A549 (cell line): ENCODE results near the gene DPYD. TPM values are rescaled to one million over a fixed set of nuclear protein-coding genes. Genes with fewer than 3 reads are reported as not detected.

ENCODE experiments used
- ATAC-seq, 2 experiments: fragments of 200-7000 bp in 1 of 2; fragments of >200 bp in 1 of 2; cut with Nextera tagmentation in 1 of 2; cut with Tn5 transposase in 1 of 2; 3 replicates each; pipeline versions ENCODE4 v1.8.0 to v1.9.1; 2018 to 2020; ENCODE audit warnings: mild to moderate bottlenecking in 1 of 2, moderate library complexity in 1 of 2
- CTCF ChIA-PET: fragments of 300-600 bp; sonication (Branson Sonifier 250); formaldehyde crosslinking; extraction: SDS; loops from one replicate; lab custom pipeline; 2021; ENCODE audit warnings: antibody characterized with exemption, inconsistent platforms; lab: Yijun Ruan, JAX
- POLR2A ChIA-PET: fragments of 350-600 bp; formaldehyde crosslinking; extraction: SDS; loops from one replicate; lab custom pipeline; 2021; ENCODE audit warnings: antibody characterized with exemption, inconsistent platforms; lab: Yijun Ruan, JAX
- DNase-seq, 2 experiments: peaks; one replicate each; pipeline versions ENCODE4 v3.0.0 to v3.0.0-alpha.2; 2011 to 2016; ENCODE audit warnings: low read depth in 1 of 2, low spot score in 1 of 2
- FAIRE-seq: peaks from 2 replicates; lab custom pipeline; 2011; peaks lifted over from hg19 to GRCh38; lab: Jason Lieb, UNC
- H3K27ac ChIP-seq, 2 experiments: fragments of >200 bp; sonication (Bioruptor Twin); formaldehyde crosslinking; 3 replicates each; pipeline ENCODE4 v1.5.1; 2016 to 2017
- H3K4me1 ChIP-seq: fragments of >200 bp; sonication (Bioruptor Twin); formaldehyde crosslinking; 3 replicates; pipeline ENCODE4 v1.6.1; 2016
- H3K4me2 ChIP-seq: fragments of >200 bp; sonication (Bioruptor Twin); formaldehyde crosslinking; 3 replicates; pipeline ENCODE4 v1.6.1; 2016
- H3K4me3 ChIP-seq: fragments of >200 bp; sonication (Bioruptor Twin); formaldehyde crosslinking; 3 replicates; pipeline ENCODE4 v1.5.1; 2016
- H3K9me3 ChIP-seq: fragments of >200 bp; sonication (Bioruptor Twin); formaldehyde crosslinking; 3 replicates; pipeline ENCODE4 v1.6.1; 2016
- BHLHE40 ChIP-seq: IDR thresholded peaks from 2 replicates; pipeline ENCODE4 v1.6.1; 2012; ENCODE audit warnings: low read depth, low read length, inconsistent platforms
- CBX2 ChIP-seq: fragments of 200-600 bp; sonication (generic); IDR thresholded peaks from 2 replicates; pipeline ENCODE4 v1.6.1; 2016; ENCODE audit warnings: low read depth, mild to moderate bottlenecking, borderline replicate concordance
- CBX8 ChIP-seq: fragments of 200-600 bp; sonication (generic); IDR thresholded peaks from 2 replicates; pipeline ENCODE4 v1.6.1; 2016
- CHD2 ChIP-seq: fragments of 150-350 bp; IDR thresholded peaks from 2 replicates; pipeline ENCODE4 v1.6.1; 2014; ENCODE audit warnings: low read length; ENCODE audit not compliant: partially characterized antibody
- EHF ChIP-seq: fragments of 250-450 bp; sonication (Bioruptor Pico); IDR thresholded peaks from 2 replicates; pipeline ENCODE4 v1.5.0; 2020; ENCODE audit warnings: mild to moderate bottlenecking
- EHMT2 ChIP-seq: fragments of 200-600 bp; sonication (generic); IDR thresholded peaks from 2 replicates; pipeline ENCODE4 v1.6.1; 2016; ENCODE audit warnings: antibody characterized with exemption, low read depth, mild to moderate bottlenecking, moderate library complexity
- FOSB ChIP-seq: fragments of 250-450 bp; sonication (Bioruptor Pico); IDR thresholded peaks from 2 replicates; pipeline ENCODE4 v1.5.0; 2020; ENCODE audit warnings: mild to moderate bottlenecking, moderate library complexity
- HOXA7 ChIP-seq: fragments of 250-450 bp; sonication (Bioruptor Pico); IDR thresholded peaks from 2 replicates; pipeline ENCODE4 v1.5.0; 2020; ENCODE audit warnings: mild to moderate bottlenecking, moderate library complexity
- HOXB13 ChIP-seq: fragments of 250-450 bp; sonication (Bioruptor Pico); IDR thresholded peaks from 2 replicates; pipeline ENCODE4 v1.5.0; 2020; ENCODE audit warnings: low read depth, mild to moderate bottlenecking, moderate library complexity
- HOXB5 ChIP-seq: fragments of 250-450 bp; sonication (Bioruptor Pico); IDR thresholded peaks from 2 replicates; pipeline ENCODE4 v1.5.0; 2020; ENCODE audit warnings: mild to moderate bottlenecking, moderate library complexity
- JUNB ChIP-seq: fragments of >200 bp; sonication (Bioruptor Twin); formaldehyde crosslinking; IDR thresholded peaks from 2 replicates; pipeline ENCODE4 v1.6.1; 2016
- KDM5A ChIP-seq: fragments of 200-600 bp; sonication (generic); IDR thresholded peaks from 2 replicates; pipeline ENCODE4 v1.6.1; 2016; ENCODE audit warnings: antibody characterized with exemption, mild to moderate bottlenecking
- MYC ChIP-seq: IDR thresholded peaks from 2 replicates; pipeline ENCODE4 v1.6.1; 2012; ENCODE audit warnings: mild to moderate bottlenecking, inconsistent platforms, low read length, improper control_type of control experiment, borderline replicate concordance
- NFE2L2 ChIP-seq: fragments of 150-350 bp; conservative IDR thresholded peaks from 2 replicates; pipeline ENCODE4 v1.6.1; 2014; ENCODE audit warnings: low read length
- NR3C1 ChIP-seq: fragments of >200 bp; sonication (Bioruptor Twin); formaldehyde crosslinking; IDR thresholded peaks from 3 replicates; pipeline ENCODE4 v1.6.1; 2017
- POLR2A ChIP-seq: IDR thresholded peaks from 2 replicates; pipeline ENCODE4 v1.6.1; 2012; ENCODE audit warnings: mild to moderate bottlenecking, low read length
- POLR2AphosphoS2 ChIP-seq: conservative IDR thresholded peaks from 2 replicates; pipeline ENCODE4 v1.6.1; 2012; ENCODE audit warnings: low read length, improper control_type of control experiment, inconsistent platforms
- RAD21 ChIP-seq, 2 experiments: fragments of >200 bp in 1 of 2; sonication (Bioruptor Twin) in 1 of 2; formaldehyde crosslinking in 1 of 2; IDR thresholded peaks in 1 of 2; conservative IDR thresholded peaks in 1 of 2; 2 replicates in 1 of 2; 3 replicates in 1 of 2; pipeline ENCODE4 v1.6.1; 2012 to 2018; ENCODE audit warnings: inconsistent platforms in 1 of 2
- RARB ChIP-seq: fragments of 250-450 bp; sonication (Bioruptor Pico); IDR thresholded peaks from 2 replicates; pipeline ENCODE4 v1.8.0; 2021; ENCODE audit warnings: mild to moderate bottlenecking, moderate library complexity
- SMC3 ChIP-seq: fragments of >200 bp; sonication (Bioruptor Twin); formaldehyde crosslinking; IDR thresholded peaks from 3 replicates; pipeline ENCODE4 v1.6.1; 2018; ENCODE audit warnings: inconsistent platforms
- ZC3H11A ChIP-seq: fragments of 450-650 bp; IDR thresholded peaks from 2 replicates; pipeline ENCODE4 v1.6.1; 2014; ENCODE audit warnings: antibody characterized with exemption, mild to moderate bottlenecking
- ZFP36 ChIP-seq: fragments of 450-650 bp; IDR thresholded peaks from 2 replicates; pipeline ENCODE4 v1.6.1; 2014; ENCODE audit warnings: borderline replicate concordance; ENCODE audit not compliant: partially characterized antibody
- ZNF302 ChIP-seq: fragments of 250-450 bp; sonication (Bioruptor Pico); IDR thresholded peaks from 2 replicates; pipeline ENCODE4 v1.9.0; 2021; ENCODE audit warnings: inconsistent platforms, mild to moderate bottlenecking, moderate library complexity
- WGBS: methylation state at CpG from one replicate; pipeline ENCODE4 v1.1.6; 2017; ENCODE audit errors: missing lambda C conversion rate; 5-methylcytosine and 5-hydroxymethylcytosine counted together
- polyA plus RNA-seq, 4 experiments: library from polyadenylated mRNA; depleted of rRNA in 3 of 4; stranded (reverse); fragments of >200 nt; fragmentation: RNase III in 1 of 4; extraction: RNeasy Plus Mini Kit Qiagen cat#74134 plus additional on column Dnase treatment in 1 of 4; gene quantifications; 2 replicates in 3 of 4; 3 replicates in 1 of 4; pipeline ENCODE4 v1.2.3, GENCODE V29; 2011 to 2017
- TF ChIP-seq, protein P1 (sequence below): fragments of 250-450 bp; sonication (Bioruptor Pico); IDR thresholded peaks from 2 replicates; pipeline ENCODE4 v1.5.0; 2021; ENCODE audit warnings: mild to moderate bottlenecking, moderate library complexity, borderline replicate concordance
- TF ChIP-seq, protein P2 (sequence below): fragments of 250-450 bp; sonication (Bioruptor Pico); IDR thresholded peaks from 2 replicates; pipeline ENCODE4 v1.5.0; 2020; ENCODE audit warnings: low read depth, mild to moderate bottlenecking, moderate library complexity
- TF ChIP-seq, protein P3 (sequence below): fragments of >200 bp; sonication (Bioruptor Twin); formaldehyde crosslinking; IDR thresholded peaks from 3 replicates; pipeline ENCODE4 v1.6.1; 2016
- TF ChIP-seq, protein P4 (sequence below): IDR thresholded peaks from 2 replicates; pipeline ENCODE4 v1.6.1; 2012
- TF ChIP-seq, protein P5 (sequence below): fragments of >200 bp; sonication (Bioruptor Twin); formaldehyde crosslinking; IDR thresholded peaks from 3 replicates; pipeline ENCODE4 v1.5.1; 2016

Gene DPYD
- polyA plus RNA-seq, 2 of the 4 experiments (the other 2 are of a cell fraction) = 5.9 to 7.5 TPM

DNA sequence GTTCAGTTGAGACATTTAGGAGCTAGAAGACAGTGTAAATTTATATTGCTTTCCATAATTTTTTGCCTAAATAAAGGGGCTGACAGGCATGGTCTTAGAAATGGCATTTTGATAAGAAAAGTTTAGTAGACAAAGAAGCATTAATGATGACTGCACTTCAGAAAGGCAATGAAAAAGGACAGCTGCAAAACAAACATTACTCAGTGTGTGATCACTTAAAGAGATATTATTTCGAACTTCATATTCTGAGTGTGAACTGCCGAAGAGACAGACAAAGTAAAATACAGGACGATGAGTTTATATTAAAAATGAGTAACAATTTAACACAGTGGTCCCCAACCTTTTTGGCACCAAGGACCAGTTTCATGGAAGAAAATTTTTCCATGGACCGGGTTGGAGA, 243.1 kb downstream of the DPYD start:
- POLR2A ChIA-PET = no interaction called here
- no peak overlapping the region for H3K4me2 ChIP-seq
- DNase-seq = no peak
- H3K4me3 ChIP-seq = no peak overlapping the region
- H3K9me3 ChIP-seq = no peaks in the 10 kb centered on the region
- TF ChIP-seq POLR2AphosphoS2 = no peak
- TF ChIP-seq CBX2 = no peak
- FAIRE-seq = no peak
- WGBS = 29% methylated on average over 4 of the region's 4 CpGs
- CTCF ChIA-PET = no interaction called here
- no peaks in the 10 kb centered on the region for H3K4me1 ChIP-seq
- no peak overlapping the region for H3K27ac ChIP-seq
- ATAC-seq = no peak

DNA sequence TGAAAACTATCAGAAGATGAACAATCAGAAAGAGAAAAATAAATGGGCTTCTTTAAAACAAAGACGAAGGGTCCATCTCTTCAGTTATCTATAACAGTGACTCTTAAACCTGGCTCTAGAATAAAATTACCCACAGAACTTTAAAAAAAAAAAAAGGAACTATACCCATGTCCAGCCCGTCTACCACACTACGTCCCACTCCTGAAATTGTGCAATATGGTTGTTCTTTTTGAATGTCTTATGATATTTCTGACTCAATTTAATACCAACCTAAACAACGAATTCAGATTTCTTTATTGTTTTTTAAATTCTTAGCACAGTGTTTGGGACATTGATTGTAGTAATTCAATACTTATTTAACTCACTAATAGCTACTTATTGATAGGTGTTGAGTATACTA, 246.3 kb downstream of the DPYD start:
- FAIRE-seq = no peak
- no peaks in the 10 kb centered on the region for H3K9me3 ChIP-seq
- TF ChIP-seq BHLHE40 = no peak
- TF ChIP-seq EHF (CRISPR knock-in tag) = no peak
- TF ChIP-seq, protein P1, sequence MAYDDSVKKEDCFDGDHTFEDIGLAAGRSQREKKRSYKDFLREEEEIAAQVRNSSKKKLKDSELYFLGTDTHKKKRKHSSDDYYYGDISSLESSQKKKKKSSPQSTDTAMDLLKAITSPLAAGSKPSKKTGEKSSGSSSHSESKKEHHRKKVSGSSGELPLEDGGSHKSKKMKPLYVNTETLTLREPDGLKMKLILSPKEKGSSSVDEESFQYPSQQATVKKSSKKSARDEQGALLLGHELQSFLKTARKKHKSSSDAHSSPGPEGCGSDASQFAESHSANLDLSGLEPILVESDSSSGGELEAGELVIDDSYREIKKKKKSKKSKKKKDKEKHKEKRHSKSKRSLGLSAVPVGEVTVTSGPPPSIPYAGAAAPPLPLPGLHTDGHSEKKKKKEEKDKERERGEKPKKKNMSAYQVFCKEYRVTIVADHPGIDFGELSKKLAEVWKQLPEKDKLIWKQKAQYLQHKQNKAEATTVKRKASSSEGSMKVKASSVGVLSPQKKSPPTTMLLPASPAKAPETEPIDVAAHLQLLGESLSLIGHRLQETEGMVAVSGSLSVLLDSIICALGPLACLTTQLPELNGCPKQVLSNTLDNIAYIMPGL (CRISPR knock-in tag) = no peak
- TF ChIP-seq RARB (CRISPR knock-in tag) = no peak
- TF ChIP-seq HOXB5 = no peak
- TF ChIP-seq JUNB = no peak
- no peak for TF ChIP-seq FOSB (CRISPR knock-in tag)
- TF ChIP-seq CBX8 = no peak
- no peak for TF ChIP-seq EHMT2
- no peak for TF ChIP-seq NFE2L2
- no peak for TF ChIP-seq HOXB13 (CRISPR knock-in tag)
- no peak for TF ChIP-seq NR3C1
- no peak for TF ChIP-seq POLR2A
- TF ChIP-seq HOXA7 = no peak
- no peak for TF ChIP-seq RAD21 (conservative IDR thresholded peaks at IDR 0.05 in 1 of 2, IDR thresholded peaks at IDR 0.05 in 1 of 2)
- TF ChIP-seq CHD2 = no peak
- TF ChIP-seq, protein P2, sequence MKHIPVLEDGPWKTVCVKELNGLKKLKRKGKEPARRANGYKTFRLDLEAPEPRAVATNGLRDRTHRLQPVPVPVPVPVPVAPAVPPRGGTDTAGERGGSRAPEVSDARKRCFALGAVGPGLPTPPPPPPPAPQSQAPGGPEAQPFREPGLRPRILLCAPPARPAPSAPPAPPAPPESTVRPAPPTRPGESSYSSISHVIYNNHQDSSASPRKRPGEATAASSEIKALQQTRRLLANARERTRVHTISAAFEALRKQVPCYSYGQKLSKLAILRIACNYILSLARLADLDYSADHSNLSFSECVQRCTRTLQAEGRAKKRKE (CRISPR knock-in tag) = no peak
- TF ChIP-seq MYC = no peak
- TF ChIP-seq, all 56 proteins: peak for 0
- DNase-seq = no peak
- Histone ChIP-seq H3K4me1 (no peaks in the 10 kb centered on the region), H3K4me2 (no peak overlapping the region), H3K4me3 (no peak overlapping the region), H3K27ac (no peak overlapping the region)
- 80% methylated on average over 4 of the region's 4 CpGs for WGBS
- CTCF ChIA-PET = no interaction called here
- ATAC-seq = no peak
- POLR2A ChIA-PET = no interaction called here

DNA sequence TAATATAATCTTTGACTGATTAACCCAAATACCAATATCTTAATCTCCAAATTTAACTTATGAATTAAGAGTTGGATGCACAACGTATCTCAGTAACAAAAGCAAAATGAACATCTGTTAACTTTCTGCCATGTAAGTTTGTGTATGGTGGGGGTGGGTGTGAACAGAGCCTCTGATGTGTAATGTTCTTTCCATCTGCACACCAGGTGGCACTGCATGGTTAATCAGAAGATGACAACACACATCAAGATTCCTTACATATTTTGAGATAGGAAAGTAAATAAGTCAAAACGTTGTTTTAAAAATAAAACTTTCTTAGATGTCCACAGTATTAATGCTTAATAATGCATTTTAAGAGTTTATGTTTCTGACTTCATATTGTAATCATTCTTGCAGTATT, 251.9 kb downstream of the DPYD start:
- Histone ChIP-seq H3K27ac (no peak overlapping the region), H3K9me3 (no peaks in the 10 kb centered on the region), H3K4me2 (peak overlapping the region; percentile 34; the same call in 1 of the 3 replicates), H3K4me1 (no peaks in the 10 kb centered on the region), H3K4me3 (no peak overlapping the region)
- DNase-seq (peak; percentile 4 to 40), ATAC-seq (peak in 1 of 2 experiments; percentile 54; a peak in 1 of 6 replicates), FAIRE-seq (no peak)
- POLR2A ChIA-PET = no interaction called here
- CTCF ChIA-PET = no interaction called here
- TF ChIP-seq RAD21 (conservative IDR thresholded peaks at IDR 0.05 in 1 of 2, IDR thresholded peaks at IDR 0.05 in 1 of 2) = peak; percentile 37 to 46; a peak in 4 of 5 replicates
- peak; percentile 41; the same call in 2 of the 3 replicates for TF ChIP-seq SMC3
- TF ChIP-seq, protein P3, sequence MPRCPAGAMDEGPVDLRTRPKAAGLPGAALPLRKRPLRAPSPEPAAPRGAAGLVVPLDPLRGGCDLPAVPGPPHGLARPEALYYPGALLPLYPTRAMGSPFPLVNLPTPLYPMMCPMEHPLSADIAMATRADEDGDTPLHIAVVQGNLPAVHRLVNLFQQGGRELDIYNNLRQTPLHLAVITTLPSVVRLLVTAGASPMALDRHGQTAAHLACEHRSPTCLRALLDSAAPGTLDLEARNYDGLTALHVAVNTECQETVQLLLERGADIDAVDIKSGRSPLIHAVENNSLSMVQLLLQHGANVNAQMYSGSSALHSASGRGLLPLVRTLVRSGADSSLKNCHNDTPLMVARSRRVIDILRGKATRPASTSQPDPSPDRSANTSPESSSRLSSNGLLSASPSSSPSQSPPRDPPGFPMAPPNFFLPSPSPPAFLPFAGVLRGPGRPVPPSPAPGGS = no peak
- TF ChIP-seq, protein P4, sequence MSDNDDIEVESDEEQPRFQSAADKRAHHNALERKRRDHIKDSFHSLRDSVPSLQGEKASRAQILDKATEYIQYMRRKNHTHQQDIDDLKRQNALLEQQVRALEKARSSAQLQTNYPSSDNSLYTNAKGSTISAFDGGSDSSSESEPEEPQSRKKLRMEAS = no peak
- no peak for TF ChIP-seq KDM5A
- TF ChIP-seq, protein P5, sequence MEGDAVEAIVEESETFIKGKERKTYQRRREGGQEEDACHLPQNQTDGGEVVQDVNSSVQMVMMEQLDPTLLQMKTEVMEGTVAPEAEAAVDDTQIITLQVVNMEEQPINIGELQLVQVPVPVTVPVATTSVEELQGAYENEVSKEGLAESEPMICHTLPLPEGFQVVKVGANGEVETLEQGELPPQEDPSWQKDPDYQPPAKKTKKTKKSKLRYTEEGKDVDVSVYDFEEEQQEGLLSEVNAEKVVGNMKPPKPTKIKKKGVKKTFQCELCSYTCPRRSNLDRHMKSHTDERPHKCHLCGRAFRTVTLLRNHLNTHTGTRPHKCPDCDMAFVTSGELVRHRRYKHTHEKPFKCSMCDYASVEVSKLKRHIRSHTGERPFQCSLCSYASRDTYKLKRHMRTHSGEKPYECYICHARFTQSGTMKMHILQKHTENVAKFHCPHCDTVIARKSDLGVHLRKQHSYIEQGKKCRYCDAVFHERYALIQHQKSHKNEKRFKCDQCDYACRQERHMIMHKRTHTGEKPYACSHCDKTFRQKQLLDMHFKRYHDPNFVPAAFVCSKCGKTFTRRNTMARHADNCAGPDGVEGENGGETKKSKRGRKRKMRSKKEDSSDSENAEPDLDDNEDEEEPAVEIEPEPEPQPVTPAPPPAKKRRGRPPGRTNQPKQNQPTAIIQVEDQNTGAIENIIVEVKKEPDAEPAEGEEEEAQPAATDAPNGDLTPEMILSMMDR = peak; percentile 25; the same call in 2 of the 3 replicates
- TF ChIP-seq ZFP36 = no peak
- no peak for TF ChIP-seq EHF (CRISPR knock-in tag)
- TF ChIP-seq ZNF302 = no peak
- no peak for TF ChIP-seq CBX8
- no peak for TF ChIP-seq ZC3H11A
- WGBS = 19% methylated on average over 2 of the region's 2 CpGs
